Measurements from ENCODE around the gene KCNAB1. TPM values are rescaled to one million over a fixed set of nuclear protein-coding genes. Genes with fewer than 3 reads are reported as not detected.
A peak's percentile ranks its signal among the peaks of the same experiment; 100 is the strongest.

The KCNAB1 gene
- total and polyA plus RNA-seq, 2 donors (not counting 3 experiments of a cell fraction or from before 2014, with no cell fraction given), result 0.21 TPM; not detected in 1

- Histone ChIP-seq H3K27me3 (ENCODE audit: control insufficient read depth in 2 of 2, insufficient read depth in 2 of 2, low read length in 2 of 2) (no peaks in the 10 kb centered on the region), H3K36me3 (ENCODE audit: control insufficient read depth in 2 of 2, extremely low read depth in 1 of 2, insufficient read depth in 2 of 2, low read length in 2 of 2) (no peaks in the 10 kb centered on the region), H4K20me1 (replicated peaks; ENCODE audit: control insufficient read depth, extremely low read depth, insufficient read depth, low read length) (no peaks in the 10 kb centered on the region), H3K9ac (replicated peaks; ENCODE audit: extremely low read depth, insufficient read depth, low read length) (no peak overlapping the region), H3K27ac (ENCODE audit: insufficient read depth, low read depth, low read length) (no peak overlapping the region), H3K9me1 (replicated peaks; ENCODE audit: control insufficient read depth, extremely low read depth, insufficient read depth, low read length) (no peaks in the 10 kb centered on the region), H2AFZ (ENCODE audit: low read depth, low read length) (no peak overlapping the region), H3K4me1 (ENCODE audit: control insufficient read depth, extremely low read depth, insufficient read depth, low read length) (no peaks in the 10 kb centered on the region), H3K9me3 (replicated peaks; ENCODE audit: control insufficient read depth, insufficient read depth, low read length) (no peaks in the 10 kb centered on the region), H3K4me3 (replicated peaks in 1 of 3; ENCODE audit: insufficient read depth in 1 of 3, low read depth in 1 of 3, low read length in 3 of 3) (no peak overlapping the region), H3K4me2 (ENCODE audit: insufficient read depth, low read length) (no peak overlapping the region), H3K79me2 (ENCODE audit: control insufficient read depth, insufficient read depth, low read length) (no peaks in the 10 kb centered on the region)
- TF ChIP-seq GATA2 (IDR thresholded peaks at IDR 0.05; ENCODE audit: insufficient read depth, insufficient read length, low read depth, low read length) (no peak), FOS (IDR thresholded peaks at IDR 0.05; ENCODE audit: borderline replicate concordance, insufficient read depth, low read length) (no peak)
- TF ChIP-seq, protein P1, sequence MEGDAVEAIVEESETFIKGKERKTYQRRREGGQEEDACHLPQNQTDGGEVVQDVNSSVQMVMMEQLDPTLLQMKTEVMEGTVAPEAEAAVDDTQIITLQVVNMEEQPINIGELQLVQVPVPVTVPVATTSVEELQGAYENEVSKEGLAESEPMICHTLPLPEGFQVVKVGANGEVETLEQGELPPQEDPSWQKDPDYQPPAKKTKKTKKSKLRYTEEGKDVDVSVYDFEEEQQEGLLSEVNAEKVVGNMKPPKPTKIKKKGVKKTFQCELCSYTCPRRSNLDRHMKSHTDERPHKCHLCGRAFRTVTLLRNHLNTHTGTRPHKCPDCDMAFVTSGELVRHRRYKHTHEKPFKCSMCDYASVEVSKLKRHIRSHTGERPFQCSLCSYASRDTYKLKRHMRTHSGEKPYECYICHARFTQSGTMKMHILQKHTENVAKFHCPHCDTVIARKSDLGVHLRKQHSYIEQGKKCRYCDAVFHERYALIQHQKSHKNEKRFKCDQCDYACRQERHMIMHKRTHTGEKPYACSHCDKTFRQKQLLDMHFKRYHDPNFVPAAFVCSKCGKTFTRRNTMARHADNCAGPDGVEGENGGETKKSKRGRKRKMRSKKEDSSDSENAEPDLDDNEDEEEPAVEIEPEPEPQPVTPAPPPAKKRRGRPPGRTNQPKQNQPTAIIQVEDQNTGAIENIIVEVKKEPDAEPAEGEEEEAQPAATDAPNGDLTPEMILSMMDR (IDR thresholded peaks at IDR 0.05; ENCODE audit: extremely low read depth in 1 of 2, insufficient read depth in 1 of 2, low read depth in 1 of 2, low read length in 2 of 2), result peak; percentile 32 to 45
- POLR2A ChIA-PET, result interaction anchor here (1.3 kb wide), 1 partner anchor 208 kb away, joined by 4 read pairs; no protein-coding TSS in a partner anchor
- DNase-seq (ENCODE audit: low read depth, low spot score) (peak; percentile 74), FAIRE-seq (peak; percentile 33)
- intact Hi-C loops (cut with micrococcal nuclease) (loop anchor here (1.0 to 2.0 kb wide), 4 partner anchors 36 to 335 kb away; no protein-coding TSS in a partner anchor), dilution Hi-C loops (cut with MboI; ENCODE audit: extremely low pct_ligation_motif_present, low sequenced_read_pairs) (loop anchor here (25.0 kb wide), 1 partner anchor 338 kb away; no protein-coding TSS in a partner anchor)
- CTCF ChIA-PET, result interaction anchor here (0.6 to 7.7 kb wide), 82 partner anchors 8 to 963 kb away, joined by 3 to 424 read pairs (median 5); partner anchors contain the start of genes SSR3 and TIPARP
- BruUV-seq (replicated peaks), result no TSS peak
These were observed 54.0 kb downstream of the KCNAB1 start for GRCh38 chr3:156174229-156174847.

- Histone ChIP-seq H3K9me3 (replicated peaks; ENCODE audit: control insufficient read depth, insufficient read depth, low read length) (no peaks in the 10 kb centered on the region), H2AFZ (ENCODE audit: low read depth, low read length) (no peak overlapping the region), H3K4me3 (replicated peaks in 1 of 3; ENCODE audit: insufficient read depth in 1 of 3, low read depth in 1 of 3, low read length in 3 of 3) (no peak overlapping the region), H3K9me1 (replicated peaks; ENCODE audit: control insufficient read depth, extremely low read depth, insufficient read depth, low read length) (no peaks in the 10 kb centered on the region), H3K27ac (ENCODE audit: insufficient read depth, low read depth, low read length) (no peak overlapping the region), H3K4me2 (ENCODE audit: insufficient read depth, low read length) (no peak overlapping the region), H3K27me3 (ENCODE audit: control insufficient read depth in 2 of 2, insufficient read depth in 2 of 2, low read length in 2 of 2) (no peaks in the 10 kb centered on the region), H3K9ac (replicated peaks; ENCODE audit: extremely low read depth, insufficient read depth, low read length) (no peak overlapping the region), H3K79me2 (ENCODE audit: control insufficient read depth, insufficient read depth, low read length) (no peaks in the 10 kb centered on the region), H3K36me3 (ENCODE audit: control insufficient read depth in 2 of 2, extremely low read depth in 1 of 2, insufficient read depth in 2 of 2, low read length in 2 of 2) (no peaks in the 10 kb centered on the region), H4K20me1 (replicated peaks; ENCODE audit: control insufficient read depth, extremely low read depth, insufficient read depth, low read length) (no peaks in the 10 kb centered on the region), H3K4me1 (ENCODE audit: control insufficient read depth, extremely low read depth, insufficient read depth, low read length) (no peaks in the 10 kb centered on the region)
- TF ChIP-seq MYC (IDR thresholded peaks at IDR 0.05; ENCODE audit: low read depth, low read length), result no peak
- TF ChIP-seq, protein P1 (IDR thresholded peaks at IDR 0.05; ENCODE audit: extremely low read depth in 1 of 2, insufficient read depth in 1 of 2, low read depth in 1 of 2, low read length in 2 of 2), result no peak
- TF ChIP-seq POLR2A (IDR thresholded peaks at IDR 0.05; ENCODE audit: low read depth, low read length), result no peak
- TF ChIP-seq MAX (IDR thresholded peaks at IDR 0.05; ENCODE audit: insufficient read depth, insufficient read length), result no peak
- no peak for TF ChIP-seq EZH2 (IDR thresholded peaks at IDR 0.05; ENCODE audit: borderline replicate concordance, low read depth, low read length, severe bottlenecking)
- FAIRE-seq (no peak), DNase-seq (ENCODE audit: low read depth, low spot score) (no peak)
- dilution Hi-C loops (cut with MboI; ENCODE audit: extremely low pct_ligation_motif_present, low sequenced_read_pairs) (no loop called here), intact Hi-C loops (cut with micrococcal nuclease) (loop anchor here (2.0 kb wide), 2 partner anchors 35 to 275 kb away; no protein-coding TSS in a partner anchor)
- CTCF ChIA-PET, result interaction anchor here (1.1 to 7.7 kb wide), 8 partner anchors 9 to 334 kb away, joined by 3 to 424 read pairs (median 48); no protein-coding TSS in a partner anchor
- BruUV-seq (replicated peaks), result no TSS peak
- POLR2A ChIA-PET, result no interaction called here
These were observed 55.2 kb downstream of the KCNAB1 start for GRCh38 chr3:156175570-156175969.

Data from endothelial cell of umbilical vein (primary cell).